HG02678 (cell line): ENCODE data around the gene PCDHA8.
"Not testable (repeated sequence)": the region's sequence is repeated elsewhere in the genome, so short reads cannot be mapped to it uniquely, and the experiment has no call there.

Experiments
- ATAC-seq: cut with Tn5 transposase; IDR thresholded peaks from one replicate; pipeline ENCODE4 v1.9.1; 2021; ENCODE audit warnings: mild to moderate bottlenecking, moderate library complexity; ENCODE audit not compliant: unreplicated experiment

PCDHA8 gene

GRCh38 chr5:140870221-140871201 is 29.5 kb downstream of the PCDHA8 start:
- ATAC-seq = no peak

GRCh38 chr5:140875085-140876065 is 34.4 kb downstream of the PCDHA8 start, which contains the start of gene PCDHA12:
PCDHA12 (plus strand) TSS chr5:140875308; CDS start chr5:140875473, 165 bp downstream.
- ATAC-seq = no peak

GRCh38 chr5:140876541-140877261 is 35.7 kb downstream of the PCDHA8 start:
- not testable (repeated sequence) for ATAC-seq

- no peak for ATAC-seq
Observed at GRCh38 chr5:140877262-140877581, 36.2 kb downstream of the PCDHA8 start.

- no peak for ATAC-seq
Observed at GRCh38 chr5:140881889-140882590, 41.1 kb downstream of the PCDHA8 start, which contains the start of gene PCDHA13. PCDHA13 (plus strand) TSS chr5:140882124; CDS start chr5:140882269, 145 bp downstream.

GRCh38 chr5:140882591-140882899 is 41.6 kb downstream of the PCDHA8 start:
- no peak for ATAC-seq

- no peak for ATAC-seq
Observed at GRCh38 chr5:140883373-140883772, 42.4 kb downstream of the PCDHA8 start.

GRCh38 chr5:140883927-140884697 is 43.1 kb downstream of the PCDHA8 start:
- ATAC-seq = no peak
